Measurements from ENCODE around the gene FUT3.
"Not testable (repeated sequence)": the region's sequence is repeated elsewhere in the genome, so short reads cannot be mapped to it uniquely, and the experiment has no call there.

FUT3 gene

GRCh38 chr19:5851302-5851701 lies at the start of gene FUT3:
Gene FUT3 (minus strand): TSS chr19:5851449.
- DNase-seq (ENCODE audit: low read depth in 1 of 2, low spot score in 1 of 2): no peak

GRCh38 chr19:5900976-5901375 lies 49.7 kb upstream of the FUT3 start:
- no peak for DNase-seq (ENCODE audit: low read depth in 1 of 2, low spot score in 1 of 2)

GRCh38 chr19:5899728-5900526 lies 48.7 kb upstream of the FUT3 start:
- no peak for DNase-seq (ENCODE audit: low read depth in 1 of 2, low spot score in 1 of 2)

- DNase-seq (ENCODE audit: low read depth in 1 of 2, low spot score in 1 of 2): no peak
Observed at GRCh38 chr19:5897189-5897969, 46.1 kb upstream of the FUT3 start.

- DNase-seq (ENCODE audit: low read depth in 1 of 2, low spot score in 1 of 2): no peak
Observed at GRCh38 chr19:5896365-5897076, 45.3 kb upstream of the FUT3 start.

- no peak for DNase-seq (ENCODE audit: low read depth in 1 of 2, low spot score in 1 of 2)
Observed at GRCh38 chr19:5895890-5896289, 44.6 kb upstream of the FUT3 start.

GRCh38 chr19:5895409-5895808 lies 44.2 kb upstream of the FUT3 start:
- no peak for DNase-seq (ENCODE audit: low read depth in 1 of 2, low spot score in 1 of 2)

GRCh38 chr19:5894704-5895349 lies 43.6 kb upstream of the FUT3 start:
- DNase-seq (ENCODE audit: low read depth in 1 of 2, low spot score in 1 of 2): no peak

GRCh38 chr19:5893907-5894703 lies 42.9 kb upstream of the FUT3 start:
- DNase-seq (ENCODE audit: low read depth in 1 of 2, low spot score in 1 of 2): no peak

- DNase-seq (ENCODE audit: low read depth in 1 of 2, low spot score in 1 of 2): no peak
Observed at GRCh38 chr19:5893296-5893903, 42.2 kb upstream of the FUT3 start.

- no peak for DNase-seq (ENCODE audit: low read depth in 1 of 2, low spot score in 1 of 2)
Observed at GRCh38 chr19:5892772-5893275, 41.6 kb upstream of the FUT3 start.

- no peak for DNase-seq (ENCODE audit: low read depth in 1 of 2, low spot score in 1 of 2)
Observed at GRCh38 chr19:5891938-5892771, 40.9 kb upstream of the FUT3 start.

- no peak for DNase-seq (ENCODE audit: low read depth in 1 of 2, low spot score in 1 of 2)
Observed at GRCh38 chr19:5891572-5891937, 40.3 kb upstream of the FUT3 start.

GRCh38 chr19:5890099-5890498 lies 38.9 kb upstream of the FUT3 start:
- DNase-seq (ENCODE audit: low read depth in 1 of 2, low spot score in 1 of 2): no peak

GRCh38 chr19:5889288-5889971 lies 38.2 kb upstream of the FUT3 start:
- no peak for DNase-seq (ENCODE audit: low read depth in 1 of 2, low spot score in 1 of 2)

GRCh38 chr19:5884065-5884811 lies 33.0 kb upstream of the FUT3 start:
- not testable (repeated sequence) for DNase-seq (ENCODE audit: low read depth in 1 of 2, low spot score in 1 of 2)

- not testable (repeated sequence) for DNase-seq (ENCODE audit: low read depth in 1 of 2, low spot score in 1 of 2)
Observed at GRCh38 chr19:5883157-5883873, 32.1 kb upstream of the FUT3 start.
